Measurements from ENCODE around the gene MYLK4.

Gene MYLK4

GRCh38 chr6:2635911-2636310, 114.8 kb downstream of the MYLK4 start:
- TF ChIP-seq CTCF (IDR thresholded peaks at IDR 0.05; ENCODE audit: low read depth, low read length): no peak
- no peak for DNase-seq (ENCODE audit: extremely low read depth, low read depth)

- peak; percentile 98 for TF ChIP-seq CTCF (IDR thresholded peaks at IDR 0.05; ENCODE audit: low read depth, low read length)
- DNase-seq (ENCODE audit: extremely low read depth, low read depth): peak; percentile 62
Observed at GRCh38 chr6:2634139-2634964, 116.4 kb downstream of the MYLK4 start.

DNA sequence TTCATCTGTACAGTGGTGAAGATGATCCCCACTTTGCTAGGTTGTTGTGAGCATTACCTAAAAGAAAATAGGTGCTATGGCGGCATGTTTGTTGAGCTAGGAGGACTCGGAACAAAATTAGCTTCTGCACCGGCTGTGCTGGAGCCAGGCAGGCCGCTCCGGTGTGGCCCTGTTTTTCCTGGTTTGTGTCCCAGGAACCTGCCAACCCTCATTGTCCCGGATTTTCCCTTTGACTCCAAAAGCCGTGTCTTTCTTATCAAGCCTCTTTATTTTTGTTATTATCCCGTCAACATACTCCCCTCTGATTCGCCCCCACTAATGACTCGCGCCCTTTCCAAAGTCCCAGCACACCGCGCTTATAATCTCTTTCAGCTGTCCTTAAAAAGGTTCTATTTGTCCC, 117.0 kb downstream of the MYLK4 start:
- no peak for TF ChIP-seq CTCF (IDR thresholded peaks at IDR 0.05; ENCODE audit: low read depth, low read length)
- DNase-seq (ENCODE audit: extremely low read depth, low read depth): no peak

DNA sequence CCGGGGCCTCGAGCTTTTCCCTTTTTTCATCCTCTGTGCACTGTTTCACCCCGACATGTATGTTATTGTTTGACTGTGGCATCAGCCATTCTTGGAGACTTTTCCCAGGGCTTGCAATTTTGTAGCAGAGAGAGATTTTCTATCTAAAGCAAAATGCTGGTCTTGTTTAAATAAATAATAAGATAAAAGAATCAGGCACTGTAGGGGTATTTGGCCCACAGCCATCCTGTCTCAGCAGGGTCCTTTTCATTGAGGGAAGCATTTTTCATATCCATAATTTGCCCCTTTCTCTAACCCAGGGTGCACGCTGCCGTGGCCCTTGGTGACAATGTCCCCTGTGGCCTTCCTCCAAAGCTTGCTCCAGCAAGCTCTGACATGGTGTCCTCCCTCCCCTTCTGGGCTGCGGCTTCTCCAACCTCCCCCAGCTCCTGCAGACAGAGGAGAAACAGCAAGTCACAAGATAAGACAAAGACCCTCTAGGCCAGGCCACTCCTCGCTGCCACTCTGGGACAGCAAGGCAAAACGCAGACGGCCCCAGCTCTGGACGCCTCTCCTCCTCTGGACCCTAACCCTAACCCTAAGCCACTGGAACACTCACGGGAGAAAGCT, 117.6 kb downstream of the MYLK4 start:
- DNase-seq (ENCODE audit: extremely low read depth, low read depth): no peak
- no peak for TF ChIP-seq CTCF (IDR thresholded peaks at IDR 0.05; ENCODE audit: low read depth, low read length)

GRCh38 chr6:2632368-2632767, 118.4 kb downstream of the MYLK4 start:
- TF ChIP-seq CTCF (IDR thresholded peaks at IDR 0.05; ENCODE audit: low read depth, low read length): no peak
- DNase-seq (ENCODE audit: extremely low read depth, low read depth): no peak

- no peak for DNase-seq (ENCODE audit: extremely low read depth, low read depth)
- TF ChIP-seq CTCF (IDR thresholded peaks at IDR 0.05; ENCODE audit: low read depth, low read length): no peak
Observed at GRCh38 chr6:2630891-2631571, 119.7 kb downstream of the MYLK4 start.

DNA sequence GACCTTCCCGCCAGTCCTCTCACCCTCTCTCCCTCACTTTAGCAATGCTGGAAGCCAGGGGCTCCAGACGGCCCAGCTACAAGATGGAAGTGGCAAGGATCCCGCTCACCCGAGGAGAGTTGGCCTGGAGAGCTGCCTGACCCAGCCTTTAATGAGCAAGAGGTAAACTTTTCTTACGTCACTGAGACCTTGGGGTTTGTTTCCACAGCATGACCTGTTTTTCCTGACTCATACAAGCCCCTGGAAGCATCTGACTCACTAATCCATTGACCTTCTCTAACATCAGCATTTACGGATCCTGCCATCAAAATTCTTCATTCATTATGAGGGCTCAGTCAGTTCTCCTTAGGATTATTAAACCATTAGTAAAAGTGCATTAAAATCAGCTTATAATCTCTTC, 120.4 kb downstream of the MYLK4 start:
- no peak for TF ChIP-seq CTCF (IDR thresholded peaks at IDR 0.05; ENCODE audit: low read depth, low read length)
- peak; percentile 76 for DNase-seq (ENCODE audit: extremely low read depth, low read depth)

Data from AG09319 (cell line).